Muscle of leg (tissue), 11 donors: ENCODE data around the gene CISD2. TPM values are rescaled to one million over a fixed set of nuclear protein-coding genes. Genes with fewer than 3 reads are reported as not detected.

Experiments
- DNase-seq: peaks from one replicate; pipeline ENCODE4 v3.0.0; 2013
- H3K27ac ChIP-seq: one replicate; pipeline ENCODE4 v1.5.1; 2013; ENCODE audit warnings: mild to moderate bottlenecking, low read length, control low read depth
- H3K27me3 ChIP-seq: one replicate; pipeline ENCODE4 v1.6.1; 2013; ENCODE audit warnings: low read length; ENCODE audit not compliant: control insufficient read depth, insufficient read depth
- H3K36me3 ChIP-seq: one replicate; pipeline ENCODE4 v1.6.1; 2013; ENCODE audit warnings: low read length; ENCODE audit not compliant: control insufficient read depth, insufficient read depth
- H3K4me1 ChIP-seq: one replicate; pipeline ENCODE4 v1.6.1; 2013; ENCODE audit warnings: low read length; ENCODE audit not compliant: control insufficient read depth, insufficient read depth
- H3K4me3 ChIP-seq: one replicate; pipeline ENCODE4 v1.5.1; 2013; ENCODE audit warnings: low read length, control low read depth
- H3K9me3 ChIP-seq: replicated peaks from 2 replicates; pipeline ENCODE4 v1.6.1; 2013; ENCODE audit warnings: low read depth, low read length; ENCODE audit not compliant: control insufficient read depth
- WGBS: methylation state at CpG from one replicate; pipeline ENCODE4 v1.1.5; 2013; ENCODE audit warnings: missing lambda C conversion rate; ENCODE audit not compliant: insufficient coverage; 5-methylcytosine and 5-hydroxymethylcytosine counted together
- polyA plus RNA-seq, 8 donors: library from polyadenylated mRNA; unstranded; fragments of 120-200 nt; gene quantifications; one replicate each; pipeline versions ENCODE4 v1.2.1 to v1.2.3, GENCODE V29; 2013; ENCODE audit warnings: inconsistent platforms in 1 of 8, low replicate concordance in 1 of 8; ENCODE audit not compliant: insufficient read length in 8 of 8, insufficient read depth in 1 of 8
- total RNA-seq: library from RNA; stranded (reverse); fragments of 120-200 nt; gene quantifications from one replicate; pipeline ENCODE4 v1.2.4, GENCODE V29; 2013

CISD2 gene
- total and polyA plus RNA-seq, 9 donors: 15.4 to 29.6 (median 25.9) TPM

DNA sequence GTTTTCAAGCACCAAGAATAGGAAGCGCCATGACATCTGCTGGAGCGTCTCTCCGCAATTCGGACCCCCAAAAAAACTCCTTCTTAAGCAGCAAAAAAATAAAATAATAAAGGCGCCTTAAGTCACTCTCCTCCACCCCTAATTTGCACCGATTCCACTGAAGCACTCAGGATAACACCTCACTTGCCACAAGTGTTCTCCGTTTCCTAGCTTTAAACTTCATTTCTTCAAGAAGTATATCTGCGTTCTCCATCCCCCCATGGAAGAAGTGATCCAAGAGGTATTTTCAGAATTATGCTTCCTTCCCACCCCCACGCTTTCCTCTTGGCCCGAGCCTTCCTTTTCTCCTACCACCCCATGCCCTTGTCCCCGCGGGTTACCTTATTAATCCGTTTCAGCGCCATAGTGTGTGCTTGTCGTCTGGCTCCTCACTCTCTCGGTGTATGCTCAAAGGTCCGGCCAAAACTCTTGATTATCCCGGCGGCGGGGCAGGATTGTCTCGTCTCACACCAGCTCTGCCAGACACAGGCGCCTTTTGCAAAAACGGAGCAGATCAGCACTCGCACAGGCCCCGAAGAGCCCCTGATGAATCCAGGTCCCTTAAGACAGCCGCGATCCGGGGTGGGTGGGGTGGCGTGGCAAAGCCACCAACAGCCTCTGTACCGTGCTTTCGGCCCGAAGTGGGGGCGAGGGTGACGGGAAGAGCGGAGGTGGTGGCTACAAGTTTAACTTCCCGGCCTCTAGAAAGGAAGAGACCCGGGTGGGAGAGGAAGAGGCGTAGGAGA is 42.5 kb upstream of the CISD2 start:
- no peaks in the 10 kb centered on the region for H3K9me3 ChIP-seq
- 0% methylated on average over 37 of the region's 38 CpGs for WGBS
- H3K36me3 ChIP-seq: peaks cover 8% of the 10 kb centered on the region
- peaks cover 3% of the 10 kb centered on the region for H3K4me1 ChIP-seq
- no peaks in the 10 kb centered on the region for H3K27me3 ChIP-seq
- H3K4me3 ChIP-seq: peak overlapping the region; percentile 88
- peak overlapping the region; percentile 100 for H3K27ac ChIP-seq
- DNase-seq: no peak

DNA sequence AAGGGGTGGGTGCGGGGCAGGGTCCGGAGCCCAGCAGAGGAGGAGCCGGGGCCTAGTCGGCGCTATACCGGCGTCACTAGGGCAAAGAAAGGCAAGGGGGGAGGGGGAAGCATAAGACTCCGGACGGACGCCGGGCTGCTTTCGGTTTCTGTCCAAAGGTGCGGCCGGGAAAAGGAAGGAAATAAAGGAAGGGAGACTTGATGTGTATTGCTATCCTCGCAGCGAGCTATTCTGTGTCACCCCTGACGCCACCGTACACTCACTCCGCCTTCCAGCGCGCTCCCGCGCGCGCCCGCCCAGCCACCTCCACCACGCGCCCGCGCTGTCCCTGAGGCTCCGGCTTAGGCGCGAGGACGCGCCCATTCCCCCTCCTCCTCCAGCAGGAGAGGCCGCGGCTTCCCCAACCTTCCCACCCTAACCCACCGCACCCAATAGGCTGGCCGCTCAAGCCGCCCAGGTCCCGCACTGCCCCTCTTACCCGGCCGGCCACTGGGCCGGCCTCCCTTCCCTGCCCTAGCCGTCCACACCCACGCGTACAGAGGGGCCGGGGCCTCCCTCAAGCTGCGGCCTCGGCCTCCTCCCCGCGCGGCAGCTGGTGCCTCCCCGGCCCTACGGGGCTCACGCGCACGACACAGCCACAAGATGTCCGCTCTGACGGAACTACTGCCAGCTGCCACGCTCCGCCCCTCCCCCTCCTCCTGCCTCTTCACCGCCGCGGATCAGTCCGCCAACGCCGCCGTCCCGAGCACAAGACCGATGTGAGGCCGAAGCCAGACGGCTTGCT is 41.7 kb upstream of the CISD2 start, which contains the start of gene UBE2D3:
UBE2D3 (minus strand) TSS at position 662 of the 784 bp plus-strand sequence. CDS start 1,043 bp downstream, outside the sequence.
- Histone ChIP-seq H3K36me3 (peaks cover 8% of the 10 kb centered on the region), H3K4me1 (peaks cover 3% of the 10 kb centered on the region), H3K27me3 (no peaks in the 10 kb centered on the region), H3K4me3 (peak within 1 kb of the TSS; percentile 88), H3K9me3 (no peaks in the 10 kb centered on the region), H3K27ac (peak within 1 kb of the TSS; percentile 100)
- under 1% methylated on average over 62 of the region's 73 CpGs for WGBS
- peak; percentile 97 for DNase-seq

DNA sequence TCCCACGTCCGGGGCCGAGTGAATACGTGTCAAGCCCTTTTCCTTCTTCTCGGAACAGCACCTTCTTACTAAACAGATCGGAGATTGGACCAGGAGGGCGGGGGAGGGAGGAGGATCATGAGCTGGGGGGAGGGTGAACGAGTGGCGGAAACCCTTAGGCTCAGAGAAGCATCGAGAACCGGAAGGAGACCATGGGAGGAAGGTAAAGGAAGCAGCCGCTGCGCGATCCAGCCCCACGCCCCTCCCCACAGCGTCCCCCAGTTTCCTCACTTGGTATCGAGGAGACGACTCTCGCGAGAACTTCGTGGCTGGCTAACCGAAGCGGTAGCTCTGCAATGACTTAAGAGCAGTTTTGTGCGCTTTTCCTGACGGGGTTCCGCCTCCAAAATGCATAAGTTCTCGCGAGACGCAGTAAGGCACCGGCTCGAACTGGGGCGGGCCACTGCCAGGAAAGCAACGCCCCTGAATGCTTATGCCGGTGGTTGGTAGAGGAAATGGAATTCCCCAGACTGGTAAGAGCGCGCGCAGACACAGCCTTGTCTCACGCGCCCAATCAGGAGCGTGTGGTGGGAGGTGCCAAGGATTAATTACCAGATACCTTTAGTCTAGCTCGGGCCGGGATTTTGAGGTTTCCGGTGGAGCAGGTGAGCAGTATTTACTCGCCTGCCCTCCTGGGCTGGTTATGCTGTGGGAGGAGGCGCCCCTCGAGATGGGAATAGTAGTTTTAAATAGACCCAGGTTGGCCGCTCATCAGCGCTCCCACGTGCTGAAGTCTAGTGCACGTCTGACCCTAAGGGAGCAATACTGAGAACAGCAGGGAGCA is 40.9 kb upstream of the CISD2 start:
- Histone ChIP-seq H3K9me3 (no peaks in the 10 kb centered on the region), H3K36me3 (peaks cover 8% of the 10 kb centered on the region), H3K4me3 (peak overlapping the region; percentile 88), H3K27me3 (no peaks in the 10 kb centered on the region), H3K4me1 (peaks cover 3% of the 10 kb centered on the region), H3K27ac (peak overlapping the region; percentile 100)
- DNase-seq: peak; percentile 100
- under 1% methylated on average over 29 of the region's 50 CpGs for WGBS

DNA sequence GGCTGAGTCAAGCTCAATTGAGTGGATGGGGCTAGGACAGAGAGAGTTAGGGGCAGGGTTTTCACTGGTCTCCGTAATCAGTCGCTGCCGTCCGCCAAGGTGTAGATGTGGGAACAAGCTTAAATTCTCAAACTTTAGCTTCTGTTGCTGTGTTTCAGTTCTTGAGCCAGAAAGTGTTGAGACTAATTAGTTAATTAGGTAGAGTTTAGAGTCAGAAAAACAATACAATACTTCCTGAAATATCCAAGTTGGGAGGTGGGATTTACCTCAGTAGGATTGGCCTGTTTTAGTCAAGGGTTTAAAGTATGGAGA is 40.3 kb upstream of the CISD2 start:
- H3K4me1 ChIP-seq: peaks cover 3% of the 10 kb centered on the region
- WGBS: 0% methylated on average over 3 of the region's 4 CpGs
- H3K27ac ChIP-seq: peak overlapping the region; percentile 100
- H3K4me3 ChIP-seq: peak overlapping the region; percentile 88
- H3K36me3 ChIP-seq: peaks cover 5% of the 10 kb centered on the region
- DNase-seq: no peak
- H3K9me3 ChIP-seq: no peaks in the 10 kb centered on the region
- no peaks in the 10 kb centered on the region for H3K27me3 ChIP-seq

DNA sequence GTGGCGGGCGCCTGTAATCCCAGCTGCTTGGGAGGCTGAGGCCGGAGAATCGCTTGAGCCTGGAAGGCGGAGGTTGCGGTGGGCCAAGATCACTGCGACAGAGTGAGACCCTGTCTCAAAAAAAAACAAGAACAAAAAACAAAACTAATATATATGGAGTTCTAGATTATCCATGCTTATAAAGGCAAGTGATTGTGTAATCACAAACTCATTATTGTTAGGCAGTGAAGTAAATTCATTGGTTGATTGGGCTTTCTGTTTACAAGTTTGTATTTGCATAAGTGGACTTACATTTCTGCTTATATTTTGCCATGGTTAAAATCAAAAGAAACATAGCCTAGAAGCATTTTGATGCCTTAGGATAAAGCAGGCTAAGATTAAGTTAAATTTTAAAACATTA is 39.0 kb upstream of the CISD2 start:
- Histone ChIP-seq H3K27ac (no peak overlapping the region), H3K9me3 (no peaks in the 10 kb centered on the region), H3K27me3 (no peaks in the 10 kb centered on the region), H3K36me3 (peaks cover 5% of the 10 kb centered on the region), H3K4me1 (peaks cover 3% of the 10 kb centered on the region), H3K4me3 (no peak overlapping the region)
- WGBS: no CpG with 5 or more reads among the region's 7 CpGs
- no peak for DNase-seq

DNA sequence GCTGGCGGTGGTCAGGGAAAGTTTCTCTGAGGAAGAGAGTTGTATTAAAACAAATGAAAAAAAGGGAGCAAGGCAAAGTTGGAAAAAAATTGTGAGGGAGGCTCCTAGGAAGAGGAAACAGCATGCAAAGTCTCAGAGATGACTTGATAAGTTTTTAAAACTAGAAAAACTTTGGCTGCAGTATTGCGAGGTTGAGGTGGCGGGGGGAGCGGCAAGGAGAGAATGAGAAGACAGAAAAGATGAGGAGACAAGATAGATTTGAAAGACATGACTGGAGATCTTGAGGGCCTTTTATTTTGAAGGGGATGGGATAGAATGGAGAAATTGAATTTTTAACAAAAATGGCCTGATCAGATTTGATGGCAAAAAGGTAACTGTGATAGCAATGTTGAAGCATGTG is 36.7 kb upstream of the CISD2 start:
- H3K9me3 ChIP-seq: no peaks in the 10 kb centered on the region
- no peak for DNase-seq
- H3K27ac ChIP-seq: no peak overlapping the region
- H3K4me3 ChIP-seq: no peak overlapping the region
- peaks cover 3% of the 10 kb centered on the region for H3K4me1 ChIP-seq
- no peaks in the 10 kb centered on the region for H3K27me3 ChIP-seq
- H3K36me3 ChIP-seq: no peaks in the 10 kb centered on the region
- 92% methylated on average over 4 of the region's 4 CpGs for whole genome bisulfite sequencing

DNA sequence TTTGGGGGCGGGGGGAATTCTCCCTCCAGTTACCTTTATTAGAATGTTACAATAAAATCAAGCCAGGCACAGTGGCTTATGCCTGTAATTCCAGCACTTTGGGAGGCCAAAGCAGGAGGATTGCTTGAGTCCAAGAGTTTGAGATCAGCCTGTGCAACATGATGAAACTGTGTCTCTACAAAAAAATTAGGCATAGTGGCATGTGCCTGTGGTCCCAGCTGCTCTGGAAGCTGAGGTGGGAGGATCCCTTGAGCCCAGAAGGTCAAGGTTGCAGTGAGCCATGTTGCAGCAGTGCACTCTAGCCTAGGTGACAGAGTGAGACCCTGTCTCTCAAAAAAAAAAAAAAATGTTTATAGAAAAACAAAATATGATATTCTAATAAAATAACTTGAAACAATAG is 36.1 kb upstream of the CISD2 start:
- H3K4me1 ChIP-seq: peaks cover 3% of the 10 kb centered on the region
- no peaks in the 10 kb centered on the region for H3K9me3 ChIP-seq
- no peak overlapping the region for H3K27ac ChIP-seq
- H3K36me3 ChIP-seq: no peaks in the 10 kb centered on the region
- no peak overlapping the region for H3K4me3 ChIP-seq
- H3K27me3 ChIP-seq: no peaks in the 10 kb centered on the region
- no CpG with 5 or more reads among the region's 1 CpG for WGBS
- no peak for DNase-seq

DNA sequence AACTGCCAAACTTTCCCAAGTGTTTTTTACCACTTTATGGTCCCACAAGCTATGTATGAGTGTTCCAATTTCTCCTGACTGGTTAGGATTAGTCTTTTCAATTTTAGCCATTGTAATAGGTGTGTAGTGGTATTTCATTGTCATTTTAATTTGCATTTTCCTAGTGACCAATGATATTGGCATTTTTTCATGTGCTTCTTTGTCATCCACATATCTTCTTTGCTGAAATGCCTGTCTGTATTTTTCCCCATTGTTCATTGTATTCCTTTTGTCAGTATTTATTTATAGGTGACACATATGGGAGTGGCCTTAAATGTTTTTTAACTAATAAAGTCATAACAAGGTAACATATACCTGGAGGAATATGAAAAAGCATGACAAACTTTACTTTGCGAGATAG is 32.2 kb upstream of the CISD2 start:
- Histone ChIP-seq H3K4me3 (no peak overlapping the region), H3K27me3 (no peaks in the 10 kb centered on the region), H3K9me3 (no peaks in the 10 kb centered on the region), H3K27ac (no peak overlapping the region), H3K36me3 (no peaks in the 10 kb centered on the region), H3K4me1 (no peaks in the 10 kb centered on the region)
- no peak for DNase-seq
- WGBS: no CpG with 5 or more reads among the region's 1 CpG

DNA sequence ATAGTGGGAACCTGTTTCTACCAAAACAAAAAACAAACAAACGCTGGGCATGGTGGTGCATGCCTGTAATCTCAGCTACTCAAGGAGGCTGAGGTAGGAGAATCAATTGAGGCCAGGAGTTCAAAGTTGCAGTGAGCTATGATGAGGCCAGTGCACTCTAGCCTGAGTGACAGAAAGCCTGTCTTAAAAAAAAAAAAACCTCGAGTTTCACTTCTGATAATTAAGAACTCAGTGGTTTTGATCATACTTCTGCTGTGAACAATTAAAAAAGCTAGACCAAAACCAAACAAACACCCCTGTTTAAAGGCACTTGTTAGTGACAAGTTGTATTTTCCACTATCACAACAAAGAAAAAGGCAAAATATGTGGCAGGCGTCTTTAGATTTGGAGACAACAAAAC is 26.4 kb upstream of the CISD2 start:
- no peaks in the 10 kb centered on the region for H3K27me3 ChIP-seq
- H3K36me3 ChIP-seq: peaks cover 3% of the 10 kb centered on the region
- no peak overlapping the region for H3K27ac ChIP-seq
- no peak overlapping the region for H3K4me3 ChIP-seq
- no peaks in the 10 kb centered on the region for H3K9me3 ChIP-seq
- no peak for DNase-seq
- no peaks in the 10 kb centered on the region for H3K4me1 ChIP-seq
- WGBS: no CpG with 5 or more reads among the region's 3 CpGs

DNA sequence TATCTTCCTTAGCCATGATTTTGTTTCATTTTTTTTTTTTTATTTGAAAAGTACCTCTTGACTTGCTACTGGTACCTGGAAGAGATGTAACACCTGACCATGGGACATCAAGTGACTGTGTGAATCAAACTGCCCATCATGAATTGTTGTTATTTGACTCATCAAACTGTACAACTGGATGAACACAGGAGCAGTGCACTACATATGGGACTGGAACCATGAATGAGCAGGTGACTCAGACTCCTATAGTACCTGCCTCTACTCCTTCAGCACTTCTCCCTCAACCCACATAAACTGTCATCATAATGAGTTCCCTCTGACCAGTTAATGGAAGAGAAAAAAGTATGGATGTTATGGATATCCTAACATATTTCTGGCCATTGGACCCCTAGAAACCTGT is 25.5 kb upstream of the CISD2 start:
- no peaks in the 10 kb centered on the region for H3K4me1 ChIP-seq
- H3K27ac ChIP-seq: no peak overlapping the region
- H3K36me3 ChIP-seq: peaks cover 3% of the 10 kb centered on the region
- H3K4me3 ChIP-seq: no peak overlapping the region
- DNase-seq: no peak
- H3K27me3 ChIP-seq: no peaks in the 10 kb centered on the region
- H3K9me3 ChIP-seq: no peaks in the 10 kb centered on the region
